Measurements from ENCODE around the gene DGKH. TPM values are rescaled to one million over a fixed set of nuclear protein-coding genes. Genes with fewer than 3 reads are reported as not detected.
A peak's percentile ranks its signal among the peaks of the same experiment; 100 is the strongest.

Gene DGKH
- total and polyA plus RNA-seq, 8 donors = 9.8 to 17.1 (median 12.0) TPM

DNA sequence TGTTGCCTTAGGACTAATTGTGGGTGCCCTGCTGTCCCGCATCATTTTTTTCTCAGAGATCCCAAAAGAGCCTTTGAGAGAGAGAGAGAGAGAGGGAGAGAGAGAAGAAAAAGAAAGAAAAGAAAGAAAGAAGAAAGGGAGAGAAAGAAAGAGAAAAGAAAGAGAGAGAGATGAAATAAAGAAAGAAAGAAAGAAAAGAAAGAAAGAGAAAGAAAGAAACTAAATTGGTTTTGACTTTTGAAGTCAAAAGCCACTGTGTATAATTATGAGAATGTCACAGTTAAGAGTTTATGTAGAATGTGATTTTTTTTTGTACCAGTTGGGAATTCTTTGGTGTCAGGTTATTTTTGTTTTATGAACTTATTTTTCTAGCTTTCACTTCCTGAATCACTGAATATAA, 180.1 kb downstream of the DGKH start:
- no peak overlapping the region for H3K27ac ChIP-seq
- intact Hi-C loops (cut with DNase I) = no loop called here
- H3K4me3 ChIP-seq = no peak overlapping the region
- H3K9me3 ChIP-seq = peaks cover 0 to 3% of the 10 kb centered on the region in 2 donors
- no peaks in the 10 kb centered on the region for H3K27me3 ChIP-seq
- peaks cover 0 to 28% of the 10 kb centered on the region in 2 donors for H3K36me3 ChIP-seq
- TF ChIP-seq CTCF (IDR thresholded peaks at IDR 0.05) = no peak
- H3K4me1 ChIP-seq = peaks cover 0 to 2% of the 10 kb centered on the region in 2 donors
- DNase-seq (no peak), ATAC-seq (no peak)

- Histone ChIP-seq H3K27me3 (no peaks in the 10 kb centered on the region), H3K4me3 (no peak overlapping the region), H3K36me3 (peaks cover 0 to 25% of the 10 kb centered on the region in 2 donors), H3K9me3 (peaks cover 0 to 3% of the 10 kb centered on the region in 2 donors), H3K4me1 (peaks cover 0 to 2% of the 10 kb centered on the region in 2 donors), H3K27ac (no peak overlapping the region)
- ATAC-seq = peak; percentile 27
- TF ChIP-seq CTCF (IDR thresholded peaks at IDR 0.05) = no peak
- no peak for DNase-seq
- intact Hi-C loops (cut with DNase I) = no loop called here
These were observed 180.8 kb downstream of the DGKH start for GRCh38 chr13:42229287-42229686.

- intact Hi-C loops (cut with DNase I) = no loop called here
- no peak for ATAC-seq
- peaks cover 0 to 5% of the 10 kb centered on the region in 2 donors for H3K36me3 ChIP-seq
- no peak for TF ChIP-seq CTCF (IDR thresholded peaks at IDR 0.05)
- no peak overlapping the region for H3K4me3 ChIP-seq
- H3K27ac ChIP-seq = no peak overlapping the region
- no peak for DNase-seq
- peaks cover 0 to 2% of the 10 kb centered on the region in 2 donors for H3K4me1 ChIP-seq
- no peaks in the 10 kb centered on the region for H3K27me3 ChIP-seq
- no peaks in the 10 kb centered on the region for H3K9me3 ChIP-seq
These were observed 184.2 kb downstream of the DGKH start for GRCh38 chr13:42232671-42233070.

DNA sequence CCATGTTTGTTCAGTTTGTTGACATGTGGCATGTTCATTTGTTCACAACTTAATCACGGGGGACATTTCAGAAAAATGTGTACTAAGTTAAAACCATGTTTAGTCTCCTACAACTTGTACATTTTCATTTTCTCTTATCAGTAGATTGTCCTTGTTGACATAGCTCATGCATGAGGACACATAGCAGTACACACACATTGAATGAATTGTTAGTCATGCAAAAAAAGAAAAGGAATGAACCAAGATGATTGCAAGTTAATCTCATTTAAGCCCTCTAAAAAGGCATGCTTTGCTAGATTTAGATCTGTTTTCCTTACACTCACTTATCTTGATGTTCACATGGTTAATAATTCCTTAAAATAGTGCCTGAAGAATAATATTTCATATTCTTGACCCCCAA, 185.3 kb downstream of the DGKH start:
- no peak for TF ChIP-seq CTCF (IDR thresholded peaks at IDR 0.05)
- no peak for DNase-seq

DNA sequence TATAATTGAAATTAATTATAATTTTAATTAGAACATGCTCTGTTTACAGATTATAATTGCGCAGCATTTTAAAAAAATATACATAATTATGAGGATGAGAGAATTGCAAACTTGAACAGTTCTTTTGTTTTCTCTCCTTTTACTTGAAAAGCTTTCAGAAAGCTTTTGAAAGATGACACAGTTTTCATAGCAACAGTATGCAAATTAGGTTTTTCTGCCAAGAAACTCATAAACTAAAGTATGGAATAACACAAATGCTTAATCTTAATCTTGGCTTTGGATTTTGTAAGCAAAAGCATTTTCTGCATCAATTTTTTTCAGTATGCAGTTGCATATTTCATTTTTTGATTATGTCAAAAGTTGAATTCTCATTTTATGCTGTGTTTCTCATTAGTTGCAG, 190.7 kb downstream of the DGKH start:
- ATAC-seq (no peak), DNase-seq (no peak)
- Histone ChIP-seq H3K4me1 (no peaks in the 10 kb centered on the region), H3K27ac (no peak overlapping the region), H3K4me3 (no peak overlapping the region), H3K36me3 (no peaks in the 10 kb centered on the region), H3K9me3 (no peaks in the 10 kb centered on the region), H3K27me3 (no peaks in the 10 kb centered on the region)
- intact Hi-C loops (cut with DNase I) = no loop called here
- no peak for TF ChIP-seq CTCF (IDR thresholded peaks at IDR 0.05)

More for the DNA sequence above, 185.3 kb downstream of the DGKH start:
- no peaks in the 10 kb centered on the region for H3K27me3 ChIP-seq
- intact Hi-C loops (cut with DNase I) = no loop called here
- H3K9me3 ChIP-seq = no peaks in the 10 kb centered on the region
- ATAC-seq = no peak
- no peaks in the 10 kb centered on the region for H3K4me1 ChIP-seq
- H3K4me3 ChIP-seq = no peak overlapping the region
- H3K27ac ChIP-seq = no peak overlapping the region
- peaks cover 0 to 5% of the 10 kb centered on the region in 2 donors for H3K36me3 ChIP-seq

All from left lung (tissue), 10 donors.